Hematopoietic multipotent progenitor cell treated with erythropoietin and hydrocortisone succinate and interleukin-3 and kit ligand, for 17 days (in vitro differentiated cells): ENCODE results near the gene RPL29.

Experiments used
- DNase-seq: peaks from one replicate; pipeline ENCODE4 v3.0.0-alpha.2; 2015; ENCODE audit warnings: low spot score

The RPL29 gene

GRCh38 chr3:51945031-51945840 is 50.5 kb downstream of the RPL29 start:
- DNase-seq: no peak

DNA sequence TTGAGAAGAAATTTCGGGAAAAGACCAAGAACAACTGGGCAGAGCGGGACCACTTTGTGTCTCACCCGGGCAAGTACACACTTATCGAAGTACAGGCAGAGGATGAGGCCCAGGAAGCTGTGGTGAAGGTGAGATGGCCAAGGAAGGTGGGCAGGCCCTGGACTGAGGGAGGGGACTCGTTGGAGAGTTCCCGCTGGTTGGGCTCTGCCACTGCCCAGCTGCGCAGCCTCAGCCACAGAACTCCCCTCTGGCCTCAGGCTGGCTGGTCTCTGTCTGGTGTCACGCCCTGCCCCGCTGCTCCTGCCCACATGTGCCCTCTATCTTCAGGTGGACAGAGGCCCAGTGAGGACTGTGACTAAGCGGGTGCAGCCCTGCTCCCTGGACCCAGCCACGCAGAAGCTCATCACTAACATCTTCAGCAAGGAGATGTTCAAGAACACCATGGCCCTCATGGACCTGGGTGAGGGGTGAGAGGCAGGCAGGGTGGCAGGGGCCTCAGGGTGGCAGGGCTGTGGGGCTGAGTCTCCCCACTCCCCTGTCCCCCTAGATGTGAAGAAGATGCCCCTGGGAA is 51.2 kb downstream of the RPL29 start:
- DNase-seq: no peak
